GM12801 (cell line): ENCODE measurements around the gene DNAJC6.

Source experiments
- CTCF ChIP-seq: IDR thresholded peaks from one replicate; pipeline ENCODE4 v1.5.1; 2011; ENCODE audit warnings: control low read depth; ENCODE audit not compliant: insufficient read length; ENCODE audit errors: extremely low read depth

DNAJC6 gene

GRCh38 chr1:65378247-65378946 lies 69.1 kb downstream of the DNAJC6 start:
- no peak for TF ChIP-seq CTCF

DNA sequence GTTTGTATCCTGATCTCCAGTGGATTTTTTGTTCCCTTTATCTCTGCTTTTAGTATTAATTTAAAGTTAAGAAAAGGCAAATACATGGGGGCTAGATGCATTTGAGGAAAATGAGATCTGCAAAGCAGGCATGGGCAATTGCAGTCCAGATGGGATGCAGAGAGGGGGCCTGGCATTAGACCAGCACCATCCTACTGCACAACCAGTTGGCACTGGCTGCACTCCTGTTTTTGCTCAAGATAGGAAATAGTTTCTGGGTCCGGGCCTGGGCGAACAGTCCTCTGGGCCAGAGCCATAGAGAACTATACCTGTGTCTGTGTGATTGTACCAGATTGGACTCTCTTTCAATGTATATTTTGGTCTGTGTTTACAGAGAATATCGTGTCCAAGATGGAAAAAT lies 77.1 kb downstream of the DNAJC6 start:
- TF ChIP-seq CTCF, result no peak

GRCh38 chr1:65387821-65388220 lies 78.5 kb downstream of the DNAJC6 start:
- TF ChIP-seq CTCF, result no peak

- no peak for TF ChIP-seq CTCF
Measured at GRCh38 chr1:65388908-65389695, 79.8 kb downstream of the DNAJC6 start.

GRCh38 chr1:65392497-65392896 lies 83.2 kb downstream of the DNAJC6 start:
- no peak for TF ChIP-seq CTCF

GRCh38 chr1:65393347-65393746 lies 84.0 kb downstream of the DNAJC6 start:
- no peak for TF ChIP-seq CTCF

GRCh38 chr1:65393928-65394327 lies 84.6 kb downstream of the DNAJC6 start:
- TF ChIP-seq CTCF, result no peak
